ENCODE measurements around the gene PRPF19.

The PRPF19 gene

DNA sequence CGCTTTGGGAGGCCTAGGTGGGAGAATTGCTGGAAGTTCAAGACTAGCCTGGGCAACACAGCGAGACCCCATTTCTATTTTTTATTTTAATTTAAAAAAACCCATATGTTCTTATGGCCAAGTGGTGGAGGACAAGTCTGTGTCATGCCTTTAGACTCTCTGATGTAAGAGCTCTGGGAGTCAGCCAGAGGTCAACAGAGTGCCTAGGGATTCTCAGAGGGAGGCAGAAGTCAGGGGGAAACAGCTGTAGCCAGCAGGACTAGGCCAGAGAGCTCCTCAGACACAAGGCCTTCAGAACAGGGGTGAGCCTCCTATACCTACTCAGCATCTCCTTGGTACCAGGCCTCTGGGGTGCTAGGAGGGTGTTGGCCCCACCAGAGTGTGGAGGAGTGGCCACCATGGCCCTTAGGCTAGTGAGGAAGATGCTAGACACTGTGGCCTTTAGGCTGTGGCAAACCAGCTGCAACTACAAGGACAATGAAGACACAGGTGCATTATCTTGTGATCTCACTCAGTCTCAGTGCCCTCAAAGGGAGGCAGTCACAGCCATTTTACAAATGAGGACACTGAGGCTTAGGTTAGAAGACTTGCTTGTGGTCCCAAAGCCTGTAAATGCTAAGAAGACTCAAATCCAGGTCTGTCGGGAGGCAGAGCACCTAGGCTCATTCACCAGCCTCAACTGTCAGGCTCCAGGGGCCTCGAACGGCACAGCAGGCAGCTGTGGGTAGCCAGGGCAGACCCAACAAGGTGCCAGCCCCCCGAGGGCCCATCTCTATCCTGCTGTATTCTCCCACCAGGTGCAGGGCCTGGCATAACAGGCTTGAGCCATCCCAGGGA, 34.0 kb downstream of the PRPF19 start:
- peak; percentile 18 for DNase-seq

DNA sequence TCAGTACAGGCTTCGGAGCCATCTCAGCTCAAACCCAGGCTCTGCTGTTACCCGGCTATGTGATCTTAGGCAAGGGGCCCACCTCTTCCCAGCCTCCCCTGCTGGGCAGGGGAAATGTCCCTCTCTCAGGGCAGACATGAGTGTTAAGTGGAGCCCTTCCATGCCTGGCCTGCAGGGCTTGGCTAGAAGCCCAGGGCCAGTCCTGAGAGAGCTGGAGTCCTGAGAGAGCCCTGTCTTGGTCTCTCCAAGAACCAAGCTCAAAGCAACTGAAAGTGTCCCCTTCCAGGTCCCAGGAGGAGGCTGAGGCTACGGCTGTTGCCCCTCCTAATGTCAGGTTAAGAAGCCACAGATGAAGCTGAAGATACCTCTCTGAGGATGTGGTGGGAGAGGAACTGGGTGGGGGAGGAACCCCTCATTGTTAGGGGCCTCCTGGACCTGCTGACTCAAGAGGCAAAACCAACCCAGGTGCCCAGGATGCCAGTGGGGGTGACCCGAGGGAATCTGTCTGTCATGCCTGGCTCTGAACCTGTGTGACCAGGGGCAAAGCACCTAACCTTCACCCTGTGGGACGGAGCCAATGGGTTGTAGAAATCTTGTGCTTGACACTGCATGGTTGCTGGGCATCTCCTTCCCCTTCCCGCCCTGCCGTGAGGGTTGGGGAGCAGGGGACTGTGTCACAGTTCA, 34.9 kb downstream of the PRPF19 start:
- peak; percentile 57 for DNase-seq

GRCh38 chr11:60870733-60871377, 35.5 kb downstream of the PRPF19 start:
- DNase-seq: no peak

GRCh38 chr11:60870276-60870675, 36.1 kb downstream of the PRPF19 start:
- peak; percentile 99 for DNase-seq

DNA sequence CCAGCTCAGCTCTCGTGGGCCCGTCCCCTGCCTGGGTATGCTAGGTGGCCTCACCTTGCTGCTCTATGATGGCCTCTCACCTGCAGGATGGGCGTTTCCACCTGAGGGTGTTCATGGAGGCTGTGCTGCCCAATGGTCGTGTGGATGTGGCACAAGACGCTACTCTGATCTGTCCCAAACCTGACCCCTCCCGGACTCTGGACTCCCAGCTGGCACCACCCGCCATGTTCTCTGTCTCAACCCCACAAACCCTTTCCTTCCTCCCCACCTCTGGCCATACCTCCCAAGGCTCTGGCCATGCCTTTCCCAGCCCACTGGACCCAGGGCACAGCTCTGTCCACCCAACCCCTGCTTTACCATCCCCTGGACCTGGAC, 36.9 kb downstream of the PRPF19 start:
- no peak for DNase-seq

DNA sequence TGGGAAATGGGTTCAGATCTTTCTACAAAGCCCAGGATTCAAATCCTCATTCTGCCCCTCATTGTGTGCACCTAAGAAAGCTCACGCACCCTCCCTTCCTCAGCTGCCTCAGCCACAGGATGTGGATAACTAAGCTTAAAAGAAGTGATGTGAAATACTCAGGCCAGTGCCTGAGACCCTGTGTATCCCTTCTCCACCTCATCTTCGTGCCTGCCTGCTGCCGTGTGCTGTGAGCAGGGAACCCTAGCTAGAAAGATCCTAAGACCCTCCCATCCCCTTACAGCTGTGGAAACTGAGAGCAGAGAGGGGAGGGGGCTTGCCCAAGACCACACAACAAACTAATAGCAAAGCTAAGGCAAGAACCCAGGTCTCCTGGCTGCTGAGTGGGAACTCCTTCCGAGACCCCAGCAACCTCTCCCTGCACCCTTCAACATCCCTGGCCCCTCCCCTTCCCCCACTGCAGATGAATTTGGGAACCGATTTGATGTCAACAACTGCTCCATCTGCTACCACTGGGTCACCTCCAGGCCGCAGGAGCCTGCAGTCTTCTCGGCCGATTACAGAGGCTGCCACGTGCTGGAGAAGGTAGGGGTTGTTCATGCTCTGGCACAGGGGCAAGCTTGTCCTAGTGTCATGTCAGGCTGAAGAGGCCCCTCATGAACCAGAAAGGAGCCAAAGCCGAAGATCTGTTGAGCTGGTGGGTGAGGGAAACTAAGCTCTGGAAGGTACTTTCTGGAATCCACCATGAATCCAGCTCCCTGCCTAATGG, 37.5 kb downstream of the PRPF19 start:
- no peak for DNase-seq

- peak; percentile 59 for DNase-seq
These were observed 38.3 kb downstream of the PRPF19 start for GRCh38 chr11:60867871-60868681.

- peak; percentile 98 for DNase-seq
These were observed 39.2 kb downstream of the PRPF19 start, which contains the start of gene ZP1 for GRCh38 chr11:60866911-60867870. Gene ZP1 (plus strand): TSS chr11:60867542. CDS start chr11:60867562, 20 bp downstream.

GRCh38 chr11:60864856-60865513, 41.4 kb downstream of the PRPF19 start:
- DNase-seq: no peak

- DNase-seq: no peak
These were observed 42.5 kb downstream of the PRPF19 start for GRCh38 chr11:60863550-60864521.

DNA sequence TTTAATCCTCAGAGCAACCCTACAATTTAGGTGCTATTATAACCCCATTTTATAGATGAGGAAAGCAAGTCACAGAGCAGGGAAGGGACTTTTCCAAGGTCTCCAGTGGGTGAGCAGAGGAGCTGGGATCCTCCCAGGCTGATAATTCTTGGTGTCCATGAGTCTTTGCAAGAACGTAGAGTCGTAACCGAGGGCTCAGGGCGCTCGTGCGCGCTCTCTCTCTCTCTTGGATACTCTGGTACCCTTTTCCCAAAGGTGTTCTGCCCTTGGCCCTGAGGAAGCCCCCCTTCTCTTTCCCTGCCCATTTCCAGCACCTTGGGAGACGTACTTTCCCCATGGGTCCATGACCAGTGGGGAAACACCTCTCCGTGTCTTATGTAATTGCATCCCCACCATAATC, 44.2 kb downstream of the PRPF19 start:
- no peak for DNase-seq

- no peak for DNase-seq
These were observed 45.4 kb downstream of the PRPF19 start for GRCh38 chr11:60860943-60861342.

GRCh38 chr11:60859616-60860250, 46.7 kb downstream of the PRPF19 start:
- DNase-seq: no peak

GRCh38 chr11:60858731-60859464, 47.5 kb downstream of the PRPF19 start:
- DNase-seq: no peak

DNA sequence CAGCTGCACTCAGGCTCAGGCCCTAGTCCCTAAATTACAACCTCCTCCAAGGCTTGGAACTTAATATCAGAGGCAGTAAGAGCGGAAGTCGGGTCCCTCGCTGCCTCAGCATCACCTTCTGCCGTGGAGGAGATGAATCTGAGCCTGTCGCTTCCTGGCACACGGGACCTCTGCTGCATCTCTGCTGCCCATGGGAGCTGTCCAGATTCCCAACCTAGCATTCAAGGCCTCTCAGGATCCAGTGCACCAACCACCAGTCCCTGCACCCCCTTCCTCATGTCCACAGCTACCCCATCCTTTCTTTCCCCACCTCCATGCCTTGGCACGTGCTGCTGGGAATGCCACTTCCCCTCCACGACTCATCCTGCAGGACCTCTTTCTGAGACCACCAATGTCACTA, 48.1 kb downstream of the PRPF19 start:
- DNase-seq: no peak

- DNase-seq: peak; percentile 37
These were observed 48.8 kb downstream of the PRPF19 start for GRCh38 chr11:60857378-60858232.
